ENCODE measurements around the gene RNF175.

The RNF175 gene

GRCh38 chr4:153780221-153780620, 20.4 kb upstream of the RNF175 start:
- TF ChIP-seq, protein P1, sequence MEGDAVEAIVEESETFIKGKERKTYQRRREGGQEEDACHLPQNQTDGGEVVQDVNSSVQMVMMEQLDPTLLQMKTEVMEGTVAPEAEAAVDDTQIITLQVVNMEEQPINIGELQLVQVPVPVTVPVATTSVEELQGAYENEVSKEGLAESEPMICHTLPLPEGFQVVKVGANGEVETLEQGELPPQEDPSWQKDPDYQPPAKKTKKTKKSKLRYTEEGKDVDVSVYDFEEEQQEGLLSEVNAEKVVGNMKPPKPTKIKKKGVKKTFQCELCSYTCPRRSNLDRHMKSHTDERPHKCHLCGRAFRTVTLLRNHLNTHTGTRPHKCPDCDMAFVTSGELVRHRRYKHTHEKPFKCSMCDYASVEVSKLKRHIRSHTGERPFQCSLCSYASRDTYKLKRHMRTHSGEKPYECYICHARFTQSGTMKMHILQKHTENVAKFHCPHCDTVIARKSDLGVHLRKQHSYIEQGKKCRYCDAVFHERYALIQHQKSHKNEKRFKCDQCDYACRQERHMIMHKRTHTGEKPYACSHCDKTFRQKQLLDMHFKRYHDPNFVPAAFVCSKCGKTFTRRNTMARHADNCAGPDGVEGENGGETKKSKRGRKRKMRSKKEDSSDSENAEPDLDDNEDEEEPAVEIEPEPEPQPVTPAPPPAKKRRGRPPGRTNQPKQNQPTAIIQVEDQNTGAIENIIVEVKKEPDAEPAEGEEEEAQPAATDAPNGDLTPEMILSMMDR (IDR thresholded peaks at IDR 0.05; ENCODE audit: control insufficient read depth, extremely low read depth, insufficient read depth): no peak
- no peak for DNase-seq (ENCODE audit: low read depth)
- no peak overlapping the region for H3K4me3 ChIP-seq (ENCODE audit: low read depth, low read length)

GRCh38 chr4:153778383-153778782, 18.6 kb upstream of the RNF175 start:
- no peak overlapping the region for H3K4me3 ChIP-seq (ENCODE audit: low read depth, low read length)
- TF ChIP-seq, protein P1 (IDR thresholded peaks at IDR 0.05; ENCODE audit: control insufficient read depth, extremely low read depth, insufficient read depth): no peak
- DNase-seq (ENCODE audit: low read depth): no peak

DNA sequence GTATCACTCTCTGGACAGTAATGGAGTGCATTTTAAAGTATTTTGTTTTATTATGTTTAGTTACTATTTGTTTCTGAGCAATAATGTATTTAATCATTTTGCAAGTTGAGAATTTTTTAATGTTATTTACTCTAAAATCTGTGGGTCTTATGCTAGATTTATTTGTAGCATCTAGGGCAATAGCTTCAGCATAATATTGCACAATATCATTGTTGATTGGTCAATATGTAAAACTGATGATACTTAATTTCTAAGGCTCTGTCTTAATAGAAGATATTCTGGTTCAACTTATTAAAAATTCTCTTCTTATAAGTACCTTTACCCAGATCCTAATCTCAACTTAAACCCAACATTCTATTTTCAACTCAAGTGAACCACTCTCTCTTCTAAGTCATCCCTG, 17.6 kb upstream of the RNF175 start:
- no peak for DNase-seq (ENCODE audit: low read depth)
- TF ChIP-seq, protein P1 (IDR thresholded peaks at IDR 0.05; ENCODE audit: control insufficient read depth, extremely low read depth, insufficient read depth): no peak
- H3K4me3 ChIP-seq (ENCODE audit: low read depth, low read length): no peak overlapping the region

- TF ChIP-seq, protein P1 (IDR thresholded peaks at IDR 0.05; ENCODE audit: control insufficient read depth, extremely low read depth, insufficient read depth): no peak
- no peak overlapping the region for H3K4me3 ChIP-seq (ENCODE audit: low read depth, low read length)
- DNase-seq (ENCODE audit: low read depth): no peak
These were observed 16.8 kb upstream of the RNF175 start for GRCh38 chr4:153776601-153777000.

DNA sequence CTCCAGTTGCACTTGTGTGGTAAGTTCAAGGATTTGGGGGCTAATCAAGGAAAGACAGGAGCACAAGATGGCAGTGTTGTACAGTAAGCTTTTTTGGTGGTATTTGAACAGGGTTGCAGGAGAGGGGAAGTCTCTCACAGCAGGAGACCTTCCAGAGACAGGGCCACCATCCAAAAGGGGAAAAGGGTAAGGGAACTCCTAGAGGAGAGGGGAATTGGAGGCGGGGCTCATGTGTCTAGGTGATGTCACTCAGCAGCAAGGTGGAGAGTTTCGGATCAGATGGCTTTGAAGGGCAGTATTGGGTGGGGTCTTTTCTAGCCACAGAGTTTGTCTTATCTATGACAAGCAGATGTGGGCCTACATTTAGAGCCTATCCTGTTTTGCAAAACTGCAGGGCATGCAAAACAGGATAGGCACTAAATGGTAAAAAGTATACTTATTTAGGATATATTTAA, 13.4 kb upstream of the RNF175 start:
- TF ChIP-seq, protein P1 (IDR thresholded peaks at IDR 0.05; ENCODE audit: control insufficient read depth, extremely low read depth, insufficient read depth): 0 out of 2 replicates have a peak, but pooled peaks have one; percentile 11
- DNase-seq (ENCODE audit: low read depth): no peak
- no peak overlapping the region for H3K4me3 ChIP-seq (ENCODE audit: low read depth, low read length)

DNA sequence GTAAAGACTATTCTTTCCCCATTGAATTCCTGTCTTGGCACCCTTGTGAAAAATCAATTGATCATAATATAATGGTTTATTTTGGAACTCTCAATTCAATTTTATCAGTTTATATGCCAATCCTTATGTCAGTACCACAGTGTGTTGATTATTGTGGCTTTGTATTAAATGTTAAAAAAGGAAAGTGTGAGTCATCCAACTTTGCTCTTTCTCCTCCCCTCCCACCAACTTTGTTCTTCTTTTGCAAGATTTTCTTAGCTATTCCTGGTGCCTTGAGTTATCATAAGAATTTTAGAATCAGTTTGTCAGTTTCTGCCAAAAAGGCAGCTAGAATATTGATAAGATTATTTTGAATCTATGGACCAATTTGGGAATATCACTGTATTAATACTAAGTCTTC, 11.2 kb upstream of the RNF175 start:
- TF ChIP-seq, protein P1 (IDR thresholded peaks at IDR 0.05; ENCODE audit: control insufficient read depth, extremely low read depth, insufficient read depth): no peak
- DNase-seq (ENCODE audit: low read depth): no peak
- no peak overlapping the region for H3K4me3 ChIP-seq (ENCODE audit: low read depth, low read length)

DNA sequence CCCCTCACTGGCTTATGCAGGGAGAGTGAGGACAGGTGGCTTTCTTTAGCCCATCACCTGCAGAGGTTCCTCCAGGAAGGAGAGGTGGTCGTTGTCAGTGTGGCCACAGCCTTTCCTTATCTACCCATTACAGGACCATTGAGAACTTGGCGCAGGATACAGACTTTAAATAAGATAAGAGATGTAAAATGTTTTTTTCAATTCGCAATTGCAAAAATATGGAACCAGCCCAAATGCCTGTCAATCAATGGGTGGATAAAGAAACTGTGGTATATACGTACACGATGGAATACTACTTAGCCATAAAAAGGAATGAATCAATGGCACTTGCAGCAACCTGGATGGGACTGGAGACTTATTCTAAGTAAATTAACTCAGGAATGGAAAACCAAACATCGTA, 6.9 kb upstream of the RNF175 start:
- DNase-seq (ENCODE audit: low read depth): no peak
- H3K4me3 ChIP-seq (ENCODE audit: low read depth, low read length): no peak overlapping the region
- TF ChIP-seq, protein P1 (IDR thresholded peaks at IDR 0.05; ENCODE audit: control insufficient read depth, extremely low read depth, insufficient read depth): no peak
